K562 (cell line): ENCODE data around the gene ARHGAP15. TPM values are rescaled to one million over a fixed set of nuclear protein-coding genes. Genes with fewer than 3 reads are reported as not detected.

Source experiments
- ATAC-seq: fragments of 200-7000 bp; cut with Tn5 transposase; 3 replicates; pipeline ENCODE4 v1.9.1; 2020; ENCODE audit warnings: moderate library complexity
- BruUV-seq: library from RNA; stranded (reverse); fragments of 400-500 nt; replicated peaks from 2 replicates; lab custom pipeline; 2021; lab: Mats Ljungman, UMichigan
- CTCF ChIA-PET: fragments of 300-600 bp; formaldehyde crosslinking; extraction: SDS; loops from one replicate; lab custom pipeline; 2021; ENCODE audit warnings: low intra/inter-chr PET ratio; lab: Yijun Ruan, JAX
- POLR2A ChIA-PET: fragments of 300-600, 350-650 bp; sonication (Branson Sonifier 250); formaldehyde crosslinking; extraction: SDS; loops from one replicate; lab custom pipeline; 2021; ENCODE audit warnings: antibody characterized with exemption, inconsistent platforms; lab: Yijun Ruan, JAX
- DNase-seq, 4 experiments: peaks; one replicate each; pipeline versions ENCODE4 v3.0.0 to v3.0.0-alpha.2; 2011 to 2018; ENCODE audit warnings: low spot score in 3 of 4, mixed read lengths in 3 of 4; ENCODE audit errors: extremely low read depth in 1 of 4
- FAIRE-seq: peaks from 2 replicates; lab custom pipeline; 2011; peaks lifted over from hg19 to GRCh38; lab: Jason Lieb, UNC
- H2AFZ ChIP-seq: 2 replicates; pipeline ENCODE4 v1.6.0; 2011; ENCODE audit warnings: low read depth, low read length, control low read depth, inconsistent platforms
- H3K27ac ChIP-seq: fragments of 200-600 bp; 3 replicates; pipeline ENCODE4 v1.8.0; 2011; ENCODE audit warnings: low read depth, mild to moderate bottlenecking, control low read depth, inconsistent platforms, low read length, moderate library complexity, mixed read lengths; ENCODE audit errors: extremely low read depth
- H3K27me3 ChIP-seq, 2 experiments: fragments of 300-600 bp in 1 of 2; 2 replicates in 1 of 2; 3 replicates in 1 of 2; pipeline versions ENCODE4 v1.6.0 to v1.8.0; 2011; ENCODE audit warnings: inconsistent platforms in 2 of 2, low read length in 2 of 2, mild to moderate bottlenecking in 1 of 2, mixed read lengths in 1 of 2, moderate library complexity in 1 of 2; ENCODE audit not compliant: control insufficient read depth in 2 of 2, insufficient read depth in 2 of 2
- H3K36me3 ChIP-seq: fragments of 300-600 bp; 3 replicates; pipeline ENCODE4 v1.8.0; 2011; ENCODE audit warnings: mild to moderate bottlenecking, low read length, inconsistent platforms; ENCODE audit not compliant: control insufficient read depth, insufficient read depth
- H3K4me1 ChIP-seq, 2 experiments: fragments of 200-600 bp in 1 of 2; replicated peaks in 1 of 2; 2 replicates in 1 of 2; 3 replicates in 1 of 2; pipeline versions ENCODE4 v1.5.1 to v1.8.0; 2011; ENCODE audit warnings: inconsistent platforms in 2 of 2, low read length in 2 of 2, mild to moderate bottlenecking in 1 of 2, mixed read lengths in 1 of 2, moderate library complexity in 1 of 2; ENCODE audit not compliant: control insufficient read depth in 2 of 2, insufficient read depth in 2 of 2
- H3K4me2 ChIP-seq: 2 replicates; pipeline ENCODE4 v1.6.1; 2011; ENCODE audit warnings: low read length, control low read depth, inconsistent platforms, mixed read lengths; ENCODE audit not compliant: insufficient read depth
- H3K4me3 ChIP-seq: fragments of 200-600 bp; sonication (generic), shearing (Covaris generic); 2 replicates; pipeline ENCODE4 v1.5.1; 2016; ENCODE audit warnings: control low read depth, inconsistent platforms
- H3K79me2 ChIP-seq: fragments of 200-600 bp; 3 replicates; pipeline ENCODE4 v1.8.0; 2011; ENCODE audit warnings: low read length, inconsistent platforms; ENCODE audit not compliant: control insufficient read depth, insufficient read depth
- H3K9ac ChIP-seq, 2 experiments: 2 replicates each; pipeline versions ENCODE4 v1.6.0 to v1.6.1; 2011; ENCODE audit warnings: low read depth in 2 of 2, low read length in 2 of 2, control low read depth in 1 of 2, inconsistent platforms in 1 of 2, mild to moderate bottlenecking in 1 of 2, mixed read lengths in 1 of 2; ENCODE audit not compliant: insufficient read depth in 1 of 2
- H3K9me1 ChIP-seq: one replicate; pipeline ENCODE4 v1.6.0; 2011; ENCODE audit warnings: inconsistent platforms, mild to moderate bottlenecking, low read length, moderate library complexity; ENCODE audit not compliant: control insufficient read depth, insufficient read depth
- H3K9me3 ChIP-seq: replicated peaks from 2 replicates; pipeline ENCODE4 v1.5.1; 2011; ENCODE audit warnings: low read depth, low read length, inconsistent platforms; ENCODE audit not compliant: control insufficient read depth, insufficient read depth
- H4K20me1 ChIP-seq: replicated peaks from 2 replicates; pipeline ENCODE4 v1.6.1; 2011; ENCODE audit warnings: low read length, inconsistent platforms, mixed read lengths; ENCODE audit not compliant: control insufficient read depth, insufficient read depth
- ARID1B ChIP-seq: fragments of 450-650 bp; IDR thresholded peaks from 2 replicates; pipeline ENCODE4 v1.6.1; 2016; ENCODE audit warnings: antibody characterized with exemption, mild to moderate bottlenecking, inconsistent platforms
- DPF2 ChIP-seq: fragments of 450-650 bp; IDR thresholded peaks from 2 replicates; pipeline ENCODE4 v1.6.1; 2016
- EP400 ChIP-seq: fragments of 450-650 bp; IDR thresholded peaks from 2 replicates; pipeline ENCODE4 v1.6.1; 2017; ENCODE audit warnings: antibody characterized with exemption, mild to moderate bottlenecking, moderate library complexity
- ETV1 ChIP-seq: fragments of 450-650 bp; conservative IDR thresholded peaks from 2 replicates; pipeline ENCODE4 v1.6.1; 2016; ENCODE audit warnings: missing genetic modification characterization, control low read depth, low read depth, missing compliant biosample characterization
- GABPA ChIP-seq: fragments of 200-800 bp; sonication (Bioruptor generic); conservative IDR thresholded peaks from 2 replicates; pipeline ENCODE4 v1.6.1; 2016; ENCODE audit warnings: low read depth, missing genetic modification characterization, missing compliant biosample characterization
- JUND ChIP-seq, 2 experiments: IDR thresholded peaks; 2 replicates in 1 of 2; 3 replicates in 1 of 2; pipeline ENCODE4 v1.6.1; 2011; ENCODE audit warnings: borderline replicate concordance in 2 of 2, low read depth in 2 of 2, low read length in 2 of 2, improper control_type of control experiment in 1 of 2, missing biosample characterization in 1 of 2, missing genetic modification characterization in 1 of 2, missing genetic modification reagents in 1 of 2
- LEF1 ChIP-seq: fragments of 450-650 bp; IDR thresholded peaks from 2 replicates; pipeline ENCODE4 v1.6.1; 2016; ENCODE audit warnings: mild to moderate bottlenecking
- MAFG ChIP-seq: fragments of 450-650 bp; conservative IDR thresholded peaks from 2 replicates; pipeline ENCODE4 v1.6.1; 2016; ENCODE audit warnings: missing genetic modification characterization, missing compliant biosample characterization
- MEIS2 ChIP-seq: fragments of 450-650 bp; IDR thresholded peaks from 2 replicates; pipeline ENCODE4 v1.6.1; 2014; ENCODE audit warnings: mild to moderate bottlenecking; ENCODE audit not compliant: partially characterized antibody
- PKNOX1 ChIP-seq: fragments of 450-650 bp; IDR thresholded peaks from 2 replicates; pipeline ENCODE4 v1.6.1; 2016
- POLR2H ChIP-seq: IDR thresholded peaks from 2 replicates; pipeline ENCODE4 v1.6.1; 2016; ENCODE audit warnings: missing genetic modification characterization, low read depth, mild to moderate bottlenecking, control low read depth, missing compliant biosample characterization, moderate library complexity
- SMARCE1 ChIP-seq: fragments of 450-650 bp; IDR thresholded peaks from 2 replicates; pipeline ENCODE4 v1.7.1; 2016; ENCODE audit warnings: mild to moderate bottlenecking
- SPI1 ChIP-seq: IDR thresholded peaks from 2 replicates; pipeline ENCODE4 v1.6.1; 2011; ENCODE audit warnings: low read depth, low read length, control low read depth, borderline replicate concordance
- TAF7 ChIP-seq: fragments of 450-650 bp; IDR thresholded peaks from 2 replicates; pipeline ENCODE4 v1.6.1; 2016; ENCODE audit warnings: missing genetic modification characterization, missing compliant biosample characterization
- ZBTB12 ChIP-seq: fragments of 250-450 bp; sonication (Bioruptor Pico); IDR thresholded peaks from 2 replicates; pipeline ENCODE4 v1.4.0; 2020
- ZNF696 ChIP-seq: fragments of 250-450 bp; sonication (Bioruptor Pico); conservative IDR thresholded peaks from 2 replicates; pipeline ENCODE4 v1.4.0; 2020; ENCODE audit warnings: mild to moderate bottlenecking, moderate library complexity
- WGBS: fragments of 100-300 bp; shearing (Covaris generic); methylation state at CpG from one replicate; pipeline ENCODE4 v1.1.6; 2016; ENCODE audit warnings: low coverage, mixed read lengths; ENCODE audit not compliant: insufficient coverage; ENCODE audit errors: missing lambda C conversion rate; 5-methylcytosine and 5-hydroxymethylcytosine counted together
- in situ Hi-C: fragments of 300-500 bp; cut with MboI; formaldehyde crosslinking; loops from 4 replicates; pipeline ENCODE4 v1.15.0; 2018; ENCODE audit warnings: inconsistent platforms, mixed read lengths
- intact Hi-C: fragments of 100-400 bp; cut with micrococcal nuclease; formaldehyde crosslinking; loops from 2 replicates; pipeline ENCODE4 v1.14.2; 2022
- polyA plus RNA-seq, 8 experiments: library from polyadenylated mRNA; depleted of rRNA in 4 of 8; stranded (reverse) in 5 of 8; unstranded in 3 of 8; fragments of >200 nt; fragmentation: Nextera tagmentation in 2 of 8; fragmentation: Illumina TruSeq in 1 of 8; extraction: Ambion mirVana in 2 of 8; extraction: Trizol in 1 of 8; gene quantifications; 2 replicates each; pipeline versions ENCODE4 v1.2.1 to v1.2.3, GENCODE V29; 2011 to 2014; ENCODE audit warnings: inconsistent platforms in 1 of 8, missing spikeins in 1 of 8
- total RNA-seq, 7 experiments: library from RNA; depleted of rRNA in 6 of 7; stranded (reverse); fragments of >200 nt in 6 of 7; fragmentation: Illumina TruSeq in 2 of 7; extraction: Trizol in 2 of 7; gene quantifications; 2 replicates each; pipeline versions ENCODE4 v1.2.1 to v1.2.3, GENCODE V29; 2011 to 2021; ENCODE audit warnings: low replicate concordance in 1 of 7
- TF ChIP-seq, protein P1 (sequence below), 2 experiments: IDR thresholded peaks in 1 of 2; conservative IDR thresholded peaks in 1 of 2; 2 replicates each; pipeline ENCODE4 v1.6.1; 2016; ENCODE audit warnings: low read depth in 2 of 2, mild to moderate bottlenecking in 1 of 2, missing compliant biosample characterization in 1 of 2, missing genetic modification characterization in 1 of 2, moderate library complexity in 1 of 2

ARHGAP15 gene
- total and polyA plus RNA-seq, 9 of the 15 experiments (the other 6 are each of a cell fraction or from before 2014, with no cell fraction given): 1.5 to 17.9 (median 7.9) TPM

GRCh38 chr2:143451642-143452281 is 322.5 kb downstream of the ARHGAP15 start:
- H3K27ac ChIP-seq: peak overlapping the region; percentile 61; the same call in 1 of the 3 replicates
- in situ Hi-C loops (no loop called here), intact Hi-C loops (no loop called here)
- no peaks in the 10 kb centered on the region for H3K27me3 ChIP-seq
- FAIRE-seq (peak; percentile 59), DNase-seq (peak in 2 of 4 experiments; percentile 52 to 64), ATAC-seq (peak; percentile 79)
- BruUV-seq: no TSS peak
- no peak overlapping the region for H3K4me3 ChIP-seq
- peaks cover 0 to 7% of the 10 kb centered on the region in 2 experiments; a peak in 2 of 5 replicates for H3K4me1 ChIP-seq
- H2AFZ ChIP-seq: peak overlapping the region; percentile 76
- WGBS: 19% methylated on average over 4 of the region's 4 CpGs
- no peaks in the 10 kb centered on the region for H4K20me1 ChIP-seq
- H3K36me3 ChIP-seq: no peaks in the 10 kb centered on the region
- CTCF ChIA-PET: no interaction called here
- POLR2A ChIA-PET: no interaction called here
- no peaks in the 10 kb centered on the region for H3K9me1 ChIP-seq
- H3K79me2 ChIP-seq: no peaks in the 10 kb centered on the region
- H3K9ac ChIP-seq: no peak overlapping the region; a peak in 1 of 4 replicates
- no peak overlapping the region; the same call in 1 of the 2 replicates for H3K4me2 ChIP-seq
- H3K9me3 ChIP-seq: no peaks in the 10 kb centered on the region
- TF ChIP-seq EP400 (no peak), PKNOX1 (peak; percentile 90), ETV1 (peak; percentile 69), TAF7 (tag) (no peak), LEF1 (0 out of 2 replicates have a peak, but pooled peaks have one; percentile 46), ZNF696 (CRISPR knock-in tag) (no peak), GABPA (tag) (peak; percentile 54), MEIS2 (peak; percentile 97), ZBTB12 (no peak), SMARCE1 (peak; percentile 50; the same call in 1 of the 2 replicates), MAFG (tag) (peak; percentile 61), JUND (IDR thresholded peaks at IDR 0.05; ENCODE audit: borderline replicate concordance, low read depth, low read length) (peak; percentile 38; the same call in 1 of the 2 replicates), JUND (tag; IDR thresholded peaks at IDR 0.05; ENCODE audit: borderline replicate concordance, low read depth, low read length) (no peak), SPI1 (0 out of 2 replicates have a peak, but pooled peaks have one; percentile 20), DPF2 (peak; percentile 37; the same call in 1 of the 2 replicates), POLR2H (tag) (peak; percentile 63), ARID1B (peak; percentile 51)
- TF ChIP-seq, protein P1, sequence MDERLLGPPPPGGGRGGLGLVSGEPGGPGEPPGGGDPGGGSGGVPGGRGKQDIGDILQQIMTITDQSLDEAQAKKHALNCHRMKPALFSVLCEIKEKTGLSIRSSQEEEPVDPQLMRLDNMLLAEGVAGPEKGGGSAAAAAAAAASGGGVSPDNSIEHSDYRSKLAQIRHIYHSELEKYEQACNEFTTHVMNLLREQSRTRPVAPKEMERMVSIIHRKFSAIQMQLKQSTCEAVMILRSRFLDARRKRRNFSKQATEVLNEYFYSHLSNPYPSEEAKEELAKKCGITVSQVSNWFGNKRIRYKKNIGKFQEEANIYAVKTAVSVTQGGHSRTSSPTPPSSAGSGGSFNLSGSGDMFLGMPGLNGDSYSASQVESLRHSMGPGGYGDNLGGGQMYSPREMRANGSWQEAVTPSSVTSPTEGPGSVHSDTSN (CRISPR knock-in tag; IDR thresholded peaks at IDR 0.05; ENCODE audit: low read depth): peak; percentile 41; the same call in 1 of the 2 replicates
- TF ChIP-seq, protein P1 (tag; conservative IDR thresholded peaks at IDR 0.05; ENCODE audit: low read depth): peak; percentile 92
